SIG-M5 treated with dmso at 0.1 percent for 504 hours (cell line): ENCODE data around the gene TNFAIP6.

Experiments used
- DNase-seq: peaks from one replicate; lab custom pipeline; 2025; ENCODE audit not compliant: unreplicated experiment; lab: John Stamatoyannopoulos, UW

TNFAIP6 gene

GRCh38 chr2:151359768-151360461, 2.5 kb downstream of the TNFAIP6 start:
- no peak for DNase-seq

DNA sequence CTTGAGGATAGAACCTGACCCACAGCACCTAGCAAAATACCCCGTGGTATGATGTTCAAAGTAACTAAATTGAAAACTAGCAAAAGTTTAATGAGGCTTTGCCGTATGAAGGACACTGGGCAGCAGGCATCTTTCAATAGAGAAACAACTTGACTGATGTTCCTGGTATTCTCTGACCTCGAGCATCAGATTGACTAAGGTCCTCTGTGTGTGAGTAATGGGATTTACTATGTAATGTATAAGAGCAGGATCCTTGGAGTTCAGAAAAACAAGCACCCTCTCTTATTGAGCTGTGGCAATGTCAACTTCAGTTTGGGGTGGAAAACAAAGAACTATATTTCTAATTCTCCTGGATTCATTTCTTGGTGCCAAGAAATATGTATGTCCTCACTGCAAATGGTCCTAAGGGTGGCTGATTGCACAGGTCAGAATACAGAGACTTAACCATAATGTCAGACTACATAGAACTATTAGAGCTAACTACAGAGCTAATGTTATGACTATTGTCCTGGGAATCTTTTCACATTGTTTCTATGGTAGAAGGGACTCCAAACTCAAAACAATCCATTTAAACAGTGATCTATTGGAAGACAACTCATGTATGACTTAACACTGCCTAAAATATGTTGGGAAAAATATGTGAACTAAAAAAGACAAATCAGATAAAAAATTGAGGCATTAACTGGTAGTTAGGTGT, 4.4 kb downstream of the TNFAIP6 start:
- no peak for DNase-seq

- DNase-seq: peak; percentile 76
These were observed 6.3 kb downstream of the TNFAIP6 start for GRCh38 chr2:151363709-151364108.

- DNase-seq: no peak
These were observed 10.2 kb downstream of the TNFAIP6 start for GRCh38 chr2:151367571-151367970.

GRCh38 chr2:151374436-151374835, 17.0 kb downstream of the TNFAIP6 start:
- DNase-seq: no peak

DNA sequence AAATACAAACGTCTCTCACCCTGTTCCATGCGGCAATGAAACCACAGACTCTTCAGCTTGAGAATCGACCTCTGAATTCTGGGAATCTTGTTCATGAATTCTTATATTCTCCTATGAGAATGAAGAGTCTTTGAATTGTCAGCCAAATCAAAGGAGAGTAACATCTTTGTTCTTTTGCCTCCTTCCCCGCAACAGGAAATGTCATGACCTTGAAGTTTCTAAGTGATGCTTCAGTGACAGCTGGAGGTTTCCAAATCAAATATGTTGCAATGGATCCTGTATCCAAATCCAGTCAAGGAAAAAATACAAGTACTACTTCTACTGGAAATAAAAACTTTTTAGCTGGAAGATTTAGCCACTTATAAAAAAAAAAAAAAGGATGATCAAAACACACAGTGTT, 21.8 kb downstream of the TNFAIP6 start:
- no peak for DNase-seq

DNA sequence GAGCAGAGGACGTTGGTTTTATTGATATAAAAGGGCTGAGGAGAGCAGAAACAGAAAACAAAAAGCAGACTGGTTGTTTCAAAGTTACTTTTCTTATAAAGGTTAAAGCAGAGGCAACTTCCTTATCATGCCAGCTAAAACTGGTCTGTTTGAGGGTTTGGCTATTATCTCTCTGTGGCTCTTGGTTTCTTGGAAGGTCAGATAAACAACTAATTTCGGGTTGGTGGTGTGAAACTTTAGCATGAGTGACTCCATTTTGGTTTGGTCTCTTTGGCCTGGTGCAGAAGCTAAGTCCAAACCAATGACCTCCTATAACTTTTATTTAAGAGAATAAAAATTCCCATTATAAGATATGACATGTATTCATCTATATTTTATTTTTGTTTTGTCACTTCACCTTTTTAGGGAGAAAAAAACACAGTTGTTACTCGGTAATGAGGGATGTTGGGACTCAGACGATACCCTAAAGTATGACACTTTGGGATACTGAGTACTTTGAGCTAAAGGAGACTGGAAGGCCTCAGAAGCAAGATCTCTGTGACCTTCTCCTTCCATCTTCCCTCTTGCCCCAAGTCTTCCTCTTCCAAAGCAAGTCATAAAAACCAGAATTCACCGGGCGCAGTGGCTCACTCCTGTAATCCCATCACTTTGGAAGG, 23.3 kb downstream of the TNFAIP6 start:
- DNase-seq: no peak

GRCh38 chr2:151381266-151381665, 23.9 kb downstream of the TNFAIP6 start:
- no peak for DNase-seq

GRCh38 chr2:151388011-151388410, 30.6 kb downstream of the TNFAIP6 start:
- no peak for DNase-seq

- DNase-seq: no peak
These were observed 34.0 kb downstream of the TNFAIP6 start for GRCh38 chr2:151391436-151391835.

DNA sequence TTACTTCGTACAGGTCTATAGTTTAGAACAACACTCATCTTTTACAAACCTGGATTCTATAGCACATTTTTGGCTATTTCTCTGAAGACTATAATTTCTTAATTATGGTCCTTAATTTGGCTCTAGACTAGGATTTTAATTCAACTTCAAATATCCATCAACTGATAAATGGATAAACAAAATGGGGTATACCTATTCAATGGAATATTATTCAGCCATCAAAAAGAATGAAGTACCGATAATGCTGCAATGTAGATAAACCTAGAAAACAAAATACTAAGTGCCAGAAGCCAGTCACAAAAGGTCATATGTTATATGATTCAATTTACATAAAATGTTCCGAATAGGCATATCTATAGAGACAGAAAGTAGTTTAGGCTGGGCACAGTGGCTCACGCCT, 37.1 kb downstream of the TNFAIP6 start:
- no peak for DNase-seq

DNA sequence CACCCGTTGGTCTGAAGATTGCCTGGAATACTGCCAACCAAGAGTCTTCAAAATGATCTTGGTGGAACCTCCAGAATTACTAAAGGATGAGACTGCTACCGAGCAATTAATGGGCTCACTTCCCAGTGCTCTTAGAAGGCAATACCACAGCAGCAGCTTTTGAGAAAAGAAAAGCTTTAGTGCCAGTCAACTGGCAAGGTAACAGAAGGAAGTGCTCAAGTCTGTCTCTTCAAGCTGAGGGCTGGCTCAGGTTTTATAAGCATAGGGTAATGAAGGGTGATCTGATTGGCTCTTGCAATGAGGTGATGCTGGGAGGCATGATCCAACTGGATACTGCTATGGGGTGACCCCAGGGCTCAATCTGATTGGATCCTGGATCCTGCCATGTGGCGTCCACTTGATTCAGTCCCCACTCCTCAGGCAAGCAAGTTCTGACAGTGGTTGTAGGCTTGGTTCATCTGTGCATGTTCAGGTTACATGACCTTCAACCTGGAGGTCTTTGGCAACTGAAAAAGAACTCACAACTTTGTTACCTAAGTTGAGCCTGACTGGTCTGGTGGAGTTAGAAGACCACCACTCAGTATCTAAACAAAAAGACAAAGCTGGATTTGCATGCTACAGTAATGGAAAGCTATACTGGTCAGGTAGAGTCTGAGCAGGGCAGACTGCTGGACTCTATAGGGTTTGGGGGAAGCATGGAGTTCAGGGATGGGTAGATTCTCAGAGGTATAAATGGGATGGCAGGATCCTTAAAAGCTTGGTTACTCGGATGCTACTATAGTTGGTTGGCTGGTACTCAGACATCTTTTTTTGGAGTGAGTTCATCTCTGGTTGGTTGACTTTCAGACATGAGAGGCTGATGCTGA, 38.4 kb downstream of the TNFAIP6 start:
- no peak for DNase-seq

GRCh38 chr2:151399981-151400380, 42.6 kb downstream of the TNFAIP6 start:
- no peak for DNase-seq

GRCh38 chr2:151401149-151401548, 43.8 kb downstream of the TNFAIP6 start:
- no peak for DNase-seq

GRCh38 chr2:151403914-151404313, 46.5 kb downstream of the TNFAIP6 start:
- DNase-seq: no peak

GRCh38 chr2:151405376-151405775, 48.0 kb downstream of the TNFAIP6 start:
- no peak for DNase-seq

GRCh38 chr2:151407281-151407680, 49.9 kb downstream of the TNFAIP6 start:
- DNase-seq: no peak

- DNase-seq: no peak
These were observed 51.6 kb downstream of the TNFAIP6 start for GRCh38 chr2:151408788-151409600.

GRCh38 chr2:151409601-151410484, 52.5 kb downstream of the TNFAIP6 start, which contains the start of gene RIF1:
Gene RIF1 (plus strand): TSS chr2:151409902. CDS start chr2:151410424, 522 bp downstream.
- DNase-seq: peak; percentile 95
